ENCODE data around the gene SYK. TPM values are rescaled to one million over a fixed set of nuclear protein-coding genes. Genes with fewer than 3 reads are reported as not detected.

Gene SYK
- total and polyA plus RNA-seq, 2 of the 4 experiments (the other 2 are of a cell fraction) = not detected

- WGBS, 2 experiments (ENCODE audit: extremely low coverage in 2 of 2, insufficient read length in 1 of 2) = 51% methylated on average over 8 of the region's 10 CpGs; no CpG with 5 or more reads in 1 of the 2 experiments
- in situ Hi-C loops (cut with MboI; ENCODE audit: low sequenced_read_pairs) = no loop called here
- no peak overlapping the region for H3K4me2 ChIP-seq (ENCODE audit: low read depth, low read length)
- intact Hi-C loops (cut with micrococcal nuclease) = no loop called here
- no peak overlapping the region for H3K18ac ChIP-seq (ENCODE audit: low read depth, low read length)
- no peak overlapping the region for H3K4me3 ChIP-seq (ENCODE audit: insufficient read depth, low read depth, low read length)
- ATAC-seq (ENCODE audit: low read depth) = no peak
- H4K20me1 ChIP-seq (ENCODE audit: insufficient read depth, low read length) = no peaks in the 10 kb centered on the region
- no peak overlapping the region for H3K14ac ChIP-seq (replicated peaks; ENCODE audit: low read depth, low read length)
- BruUV-seq (replicated peaks) = no TSS peak
- no peaks in the 10 kb centered on the region for H3K79me1 ChIP-seq (ENCODE audit: low read depth in 1 of 2, low read length in 2 of 2)
- H3K9me3 ChIP-seq (ENCODE audit: control insufficient read depth, insufficient read depth, low read length) = no peaks in the 10 kb centered on the region
- H3K9ac ChIP-seq (ENCODE audit: low read depth, low read length) = no peak overlapping the region
- H4K5ac ChIP-seq (ENCODE audit: low read depth, low read length) = no peak overlapping the region
- no peak overlapping the region for H3K27ac ChIP-seq (ENCODE audit: insufficient read depth, low read length)
- H2BK20ac ChIP-seq (ENCODE audit: low read depth, low read length) = no peak overlapping the region
- no peak overlapping the region for H4K8ac ChIP-seq (ENCODE audit: low read depth in 2 of 2, low read length in 2 of 2)
- H3K56ac ChIP-seq (ENCODE audit: extremely low read depth, insufficient read depth, low read length) = no peak overlapping the region
- H3K36me3 ChIP-seq (ENCODE audit: control insufficient read depth, insufficient read depth, low read length) = no peaks in the 10 kb centered on the region
- H2BK15ac ChIP-seq (ENCODE audit: low read depth, low read length) = no peak overlapping the region
- no peak overlapping the region for H2BK120ac ChIP-seq (ENCODE audit: low read depth, low read length)
- H3K27me3 ChIP-seq (ENCODE audit: control insufficient read depth, insufficient read depth, low read length) = peaks cover 42% of the 10 kb centered on the region
- H3K4me1 ChIP-seq (ENCODE audit: control insufficient read depth, insufficient read depth, low read length) = no peaks in the 10 kb centered on the region
- H2BK5ac ChIP-seq (ENCODE audit: low read depth, low read length, poor library complexity, severe bottlenecking) = no peak overlapping the region
- H2AFZ ChIP-seq (replicated peaks; ENCODE audit: low read length, poor library complexity) = no peak overlapping the region
- no peak for DNase-seq
- H3K23ac ChIP-seq (ENCODE audit: low read depth, low read length) = no peak overlapping the region
- dilution Hi-C loops (cut with HindIII; ENCODE audit: low sequenced_read_pairs, unreplicated experiment) = no loop called here
- H2AK5ac ChIP-seq (ENCODE audit: low read depth, low read length) = no peak overlapping the region
- CTCF ChIA-PET = no interaction called here
- H3K4ac ChIP-seq (ENCODE audit: low read depth, low read length) = no peak overlapping the region
- peak overlapping the region; percentile 57 for H2AK9ac ChIP-seq (replicated peaks; ENCODE audit: low read depth, low read length, poor library complexity)
- no peak overlapping the region for H4K91ac ChIP-seq (ENCODE audit: insufficient read depth, low read depth, low read length)
- TF ChIP-seq MAZ (IDR thresholded peaks at IDR 0.05; ENCODE audit: borderline replicate concordance, low read depth, low read length) (no peak), MXI1 (IDR thresholded peaks at IDR 0.05; ENCODE audit: borderline replicate concordance, low read depth, low read length) (no peak), SMC3 (IDR thresholded peaks at IDR 0.05; ENCODE audit: low read depth, low read length) (no peak), MAFK (IDR thresholded peaks at IDR 0.05; ENCODE audit: low read depth, low read length) (no peak), BHLHE40 (IDR thresholded peaks at IDR 0.05; ENCODE audit: low read depth, low read length) (no peak), CHD1 (IDR thresholded peaks at IDR 0.05; ENCODE audit: low read depth, low read length) (no peak), USF2 (IDR thresholded peaks at IDR 0.05; ENCODE audit: low read depth, low read length) (no peak), POLR2A (IDR thresholded peaks at IDR 0.05; ENCODE audit: low read depth, low read length) (no peak), RCOR1 (IDR thresholded peaks at IDR 0.05; ENCODE audit: insufficient replicate concordance, low read length) (no peak), RAD21 (IDR thresholded peaks at IDR 0.05; ENCODE audit: low read length) (no peak), RFX5 (IDR thresholded peaks at IDR 0.05; ENCODE audit: low read depth, low read length) (no peak), NFE2L2 (IDR thresholded peaks at IDR 0.05; ENCODE audit: low read depth, low read length) (no peak), CEBPB (IDR thresholded peaks at IDR 0.05; ENCODE audit: low read depth, low read length) (no peak), FOS (IDR thresholded peaks at IDR 0.05; ENCODE audit: low read depth, low read length) (no peak), ELK1 (IDR thresholded peaks at IDR 0.05; ENCODE audit: borderline replicate concordance, low read depth, low read length) (no peak), CTCF (conservative IDR thresholded peaks at IDR 0.05; ENCODE audit: low read depth, low read length) (no peak)
- POLR2A ChIA-PET (ENCODE audit: unreplicated experiment) = no interaction called here
- H3K9me1 ChIP-seq (ENCODE audit: insufficient read depth, low read length) = no peaks in the 10 kb centered on the region
Measured at GRCh38 chr9:90890146-90890810, 88.7 kb downstream of the SYK start.
